BJ (cell line): ENCODE data around the gene SRMS. TPM values are rescaled to one million over a fixed set of nuclear protein-coding genes. Genes with fewer than 3 reads are reported as not detected.

Source experiments
- CTCF ChIA-PET: fragments of 350-600 bp; formaldehyde crosslinking; extraction: SDS; loops from one replicate; lab custom pipeline; 2021; ENCODE audit warnings: antibody characterized with exemption, inconsistent platforms; lab: Yijun Ruan, JAX
- POLR2A ChIA-PET: fragments of 300-600 bp; sonication (Branson Sonifier 250); formaldehyde crosslinking; extraction: SDS; loops from one replicate; lab custom pipeline; 2021; ENCODE audit warnings: antibody characterized with exemption; lab: Charles Lee
- DNase-seq: peaks from one replicate; pipeline ENCODE4 v3.0.0-alpha.2; 2011; ENCODE audit warnings: low read depth
- H3K27me3 ChIP-seq: 2 replicates; pipeline ENCODE4 v1.6.0; 2011; ENCODE audit warnings: low read length; ENCODE audit not compliant: control insufficient read depth, insufficient read depth
- H3K36me3 ChIP-seq: 2 replicates; pipeline ENCODE4 v1.5.1; 2011; ENCODE audit warnings: low read length; ENCODE audit not compliant: control insufficient read depth, insufficient read depth
- H3K4me3 ChIP-seq: 2 replicates; pipeline ENCODE4 v1.5.1; 2011; ENCODE audit warnings: low read depth, mild to moderate bottlenecking, control low read depth, low read length
- polyA plus RNA-seq: library from polyadenylated mRNA; depleted of rRNA; stranded (reverse); fragments of >200 nt; gene quantifications from 2 replicates; pipeline ENCODE4 v1.2.3, GENCODE V29; 2011
- TF ChIP-seq, protein P1 (sequence below): IDR thresholded peaks from 2 replicates; pipeline ENCODE4 v1.5.1; 2011; ENCODE audit warnings: low read depth, mild to moderate bottlenecking, control low read depth, inconsistent platforms, low read length, moderate library complexity; ENCODE audit not compliant: insufficient read depth

The SRMS gene
- polyA plus RNA-seq, 1 experiment: not detected

DNA sequence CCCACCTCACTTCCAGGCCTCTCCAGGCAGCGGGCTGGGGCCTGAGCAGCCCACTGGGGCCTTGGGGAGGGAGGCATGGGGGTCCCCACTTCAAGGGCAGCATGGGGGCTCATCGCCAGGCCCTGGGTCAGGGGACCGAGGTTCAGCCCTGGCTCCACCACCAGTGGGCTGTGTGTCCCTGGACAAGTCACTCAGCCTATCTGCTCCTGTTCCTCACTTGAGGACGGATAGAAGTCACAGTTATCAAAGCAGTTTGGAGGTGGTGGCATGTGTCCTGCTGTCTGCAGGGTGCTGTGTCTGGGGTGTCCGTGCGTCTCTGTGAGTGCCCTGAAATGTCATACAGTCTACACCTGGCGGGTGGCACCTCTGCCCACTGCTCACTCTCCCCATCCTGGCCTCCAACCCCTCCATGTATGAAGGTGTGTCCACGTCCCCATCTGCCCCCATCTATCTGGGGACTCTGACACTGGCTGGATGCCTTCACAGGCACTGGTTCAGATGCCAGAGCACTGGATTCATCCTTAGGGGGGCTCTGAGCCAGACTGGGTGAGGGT, 52.3 kb downstream of the SRMS start:
- DNase-seq: no peak
- TF ChIP-seq, protein P1, sequence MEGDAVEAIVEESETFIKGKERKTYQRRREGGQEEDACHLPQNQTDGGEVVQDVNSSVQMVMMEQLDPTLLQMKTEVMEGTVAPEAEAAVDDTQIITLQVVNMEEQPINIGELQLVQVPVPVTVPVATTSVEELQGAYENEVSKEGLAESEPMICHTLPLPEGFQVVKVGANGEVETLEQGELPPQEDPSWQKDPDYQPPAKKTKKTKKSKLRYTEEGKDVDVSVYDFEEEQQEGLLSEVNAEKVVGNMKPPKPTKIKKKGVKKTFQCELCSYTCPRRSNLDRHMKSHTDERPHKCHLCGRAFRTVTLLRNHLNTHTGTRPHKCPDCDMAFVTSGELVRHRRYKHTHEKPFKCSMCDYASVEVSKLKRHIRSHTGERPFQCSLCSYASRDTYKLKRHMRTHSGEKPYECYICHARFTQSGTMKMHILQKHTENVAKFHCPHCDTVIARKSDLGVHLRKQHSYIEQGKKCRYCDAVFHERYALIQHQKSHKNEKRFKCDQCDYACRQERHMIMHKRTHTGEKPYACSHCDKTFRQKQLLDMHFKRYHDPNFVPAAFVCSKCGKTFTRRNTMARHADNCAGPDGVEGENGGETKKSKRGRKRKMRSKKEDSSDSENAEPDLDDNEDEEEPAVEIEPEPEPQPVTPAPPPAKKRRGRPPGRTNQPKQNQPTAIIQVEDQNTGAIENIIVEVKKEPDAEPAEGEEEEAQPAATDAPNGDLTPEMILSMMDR: no peak
- H3K4me3 ChIP-seq: no peak overlapping the region
- ChIA-PET CTCF (interaction anchor here (0.6 to 2.6 kb wide), 12 partner anchors 10 to 626 kb away, joined by 3 to 19 read pairs (median 6); partner anchors contain the start of genes PPDPF and PTK6), POLR2A (no interaction called here)
- H3K27me3 ChIP-seq: peaks cover 3% of the 10 kb centered on the region
- no peaks in the 10 kb centered on the region; the same call in 1 of the 2 replicates for H3K36me3 ChIP-seq

DNA sequence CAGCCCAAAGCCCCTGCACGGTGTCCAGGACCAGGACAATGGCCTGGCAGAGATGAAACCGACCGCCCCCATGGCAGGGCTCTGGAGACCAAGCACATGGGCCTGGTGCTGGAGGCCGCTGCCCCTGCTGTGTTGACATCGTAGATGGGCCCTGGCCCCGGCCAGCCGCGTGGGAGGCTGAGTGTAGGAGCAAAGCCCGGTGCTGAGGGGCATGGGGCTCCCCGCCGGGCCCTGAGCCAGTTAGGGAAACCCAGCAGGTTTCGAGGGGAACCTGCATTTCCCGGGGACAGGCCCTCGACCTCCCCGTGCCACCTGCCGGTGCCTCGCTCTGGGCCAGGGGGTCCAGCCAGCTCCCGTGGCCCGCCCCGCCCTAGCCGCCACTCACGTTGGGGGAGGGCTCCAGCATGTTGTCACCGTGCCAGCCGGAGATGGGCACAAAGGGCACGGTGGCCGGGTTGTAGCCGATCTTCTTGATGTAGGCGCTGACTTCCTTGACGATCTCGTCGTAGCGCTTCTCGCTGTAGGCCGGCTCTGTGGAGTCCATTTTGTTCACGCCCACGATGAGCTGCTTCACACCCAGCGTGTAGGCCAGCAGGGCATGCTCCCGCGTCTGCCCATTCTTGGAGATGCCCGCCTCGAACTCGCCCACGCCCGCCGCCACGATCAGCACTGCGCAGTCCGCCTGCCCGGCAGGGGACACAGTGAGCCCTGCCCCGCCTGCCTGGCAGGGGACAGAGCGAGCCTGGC, 53.0 kb downstream of the SRMS start:
- no peak for DNase-seq
- Histone ChIP-seq H3K27me3 (peaks cover 3% of the 10 kb centered on the region), H3K36me3 (no peaks in the 10 kb centered on the region; the same call in 1 of the 2 replicates), H3K4me3 (no peak overlapping the region)
- POLR2A ChIA-PET: no interaction called here
- TF ChIP-seq, protein P1: no peak
- CTCF ChIA-PET: interaction anchor here (0.8 to 1.1 kb wide), 2 partner anchors 11 to 479 kb away, joined by 3 read pairs; no protein-coding TSS in a partner anchor

DNA sequence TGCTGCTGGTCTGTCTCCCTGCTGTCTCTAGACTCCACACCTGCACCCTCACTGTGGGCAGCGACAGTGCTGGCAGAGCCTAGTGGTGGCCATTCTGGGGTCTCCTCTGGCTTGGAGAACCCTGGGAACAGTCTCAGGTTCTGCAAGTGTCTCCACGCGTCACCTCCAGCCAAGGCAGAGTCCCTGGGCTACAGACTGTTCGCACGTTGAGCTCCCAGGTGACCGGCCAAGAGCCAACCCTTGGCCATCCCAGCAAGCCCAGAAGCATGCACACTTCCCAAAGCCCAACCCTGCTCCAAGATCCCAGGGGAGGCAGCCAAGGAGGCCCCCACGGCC, 53.5 kb downstream of the SRMS start:
- no peaks in the 10 kb centered on the region; the same call in 1 of the 2 replicates for H3K36me3 ChIP-seq
- TF ChIP-seq, protein P1: no peak
- no peak for DNase-seq
- ChIA-PET POLR2A (no interaction called here), CTCF (interaction anchor here (0.7 to 1.1 kb wide), 2 partner anchors 10 to 480 kb away, joined by 3 read pairs; no protein-coding TSS in a partner anchor)
- no peak overlapping the region for H3K4me3 ChIP-seq
- H3K27me3 ChIP-seq: peaks cover 1% of the 10 kb centered on the region; the same call in 1 of the 2 replicates

DNA sequence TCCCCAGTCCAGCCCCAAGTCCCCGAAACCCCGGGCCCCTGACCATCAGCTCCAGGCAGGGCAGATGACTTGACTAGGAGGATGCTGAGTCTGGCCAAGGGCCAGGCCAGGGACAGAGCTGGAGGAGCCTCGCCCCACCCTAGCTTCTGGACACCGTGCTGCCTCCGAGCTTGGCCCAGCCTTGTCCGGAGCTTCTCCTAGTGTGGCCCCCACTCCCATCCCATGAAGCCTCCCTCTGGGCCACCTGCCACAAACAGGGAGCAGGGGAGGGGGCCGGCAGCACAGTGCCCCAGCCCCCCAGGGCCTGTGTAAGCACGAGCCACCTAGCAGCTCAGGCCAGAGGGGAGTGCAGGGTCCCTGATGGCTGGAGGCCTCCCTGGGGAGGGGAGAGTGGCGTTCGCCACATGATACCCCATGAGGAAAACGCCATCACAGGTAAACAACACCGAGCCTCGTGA, 54.0 kb downstream of the SRMS start:
- POLR2A ChIA-PET: no interaction called here

More for the DNA sequence above, 54.0 kb downstream of the SRMS start:
- CTCF ChIA-PET: interaction anchor here (0.7 to 1.1 kb wide), 2 partner anchors 10 to 480 kb away, joined by 3 read pairs; no protein-coding TSS in a partner anchor
- DNase-seq: no peak
- H3K4me3 ChIP-seq: no peak overlapping the region
- no peaks in the 10 kb centered on the region; the same call in 1 of the 2 replicates for H3K36me3 ChIP-seq
- TF ChIP-seq, protein P1: no peak
- H3K27me3 ChIP-seq: peaks cover 1% of the 10 kb centered on the region; the same call in 1 of the 2 replicates
